A673 (cell line): ENCODE measurements around the gene GLO1.

Experiments used
- EZH2 ChIP-seq: fragments of 200-600 bp; sonication (generic); IDR thresholded peaks from 2 replicates; pipeline ENCODE4 v1.6.1; 2017; ENCODE audit warnings: borderline replicate concordance, low read depth, mild to moderate bottlenecking, mixed read lengths, antibody characterized with exemption, low read length; ENCODE audit not compliant: poor library complexity, severe bottlenecking
- TF ChIP-seq, protein P1 (sequence below): fragments of 300-800, 200-600 bp; sonication (generic); conservative IDR thresholded peaks from 2 replicates; pipeline ENCODE4 v1.5.1; 2017; ENCODE audit warnings: low read depth, mild to moderate bottlenecking, antibody characterized with exemption, low read length, moderate library complexity, mixed read lengths

DNA sequence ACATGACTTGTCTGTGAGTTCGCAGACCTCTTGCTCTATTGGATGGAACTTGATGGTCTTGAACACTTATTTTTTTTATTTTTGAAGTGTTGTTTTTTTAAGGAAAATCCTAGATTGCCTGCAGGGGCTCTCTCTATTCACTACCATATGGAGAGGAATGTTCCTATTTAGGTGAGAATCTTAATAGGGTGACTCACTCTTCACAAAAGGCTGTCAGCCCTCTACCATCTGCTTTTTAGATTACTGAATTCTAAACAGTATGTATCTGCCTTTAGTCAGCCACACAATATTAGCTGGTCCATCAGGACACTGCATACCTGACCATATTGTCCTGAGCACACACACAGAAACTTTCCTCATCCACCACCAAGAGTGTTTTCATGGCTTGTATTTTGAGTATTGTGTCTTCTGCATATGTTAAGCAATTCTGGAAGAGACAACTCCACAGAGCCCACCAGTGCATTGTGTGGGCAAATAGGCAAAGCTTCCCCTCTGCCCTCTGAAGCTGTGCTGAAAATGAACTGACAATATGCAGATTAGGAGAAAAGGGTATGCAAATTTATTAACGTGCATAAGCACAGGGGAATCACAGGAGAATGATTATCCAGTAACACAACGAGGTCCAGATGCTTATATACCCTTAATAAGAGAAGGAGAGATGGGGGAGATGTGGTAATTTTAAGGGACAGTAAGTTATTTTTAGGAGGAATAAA, 56.6 kb downstream of the GLO1 start:
- TF ChIP-seq, protein P1, sequence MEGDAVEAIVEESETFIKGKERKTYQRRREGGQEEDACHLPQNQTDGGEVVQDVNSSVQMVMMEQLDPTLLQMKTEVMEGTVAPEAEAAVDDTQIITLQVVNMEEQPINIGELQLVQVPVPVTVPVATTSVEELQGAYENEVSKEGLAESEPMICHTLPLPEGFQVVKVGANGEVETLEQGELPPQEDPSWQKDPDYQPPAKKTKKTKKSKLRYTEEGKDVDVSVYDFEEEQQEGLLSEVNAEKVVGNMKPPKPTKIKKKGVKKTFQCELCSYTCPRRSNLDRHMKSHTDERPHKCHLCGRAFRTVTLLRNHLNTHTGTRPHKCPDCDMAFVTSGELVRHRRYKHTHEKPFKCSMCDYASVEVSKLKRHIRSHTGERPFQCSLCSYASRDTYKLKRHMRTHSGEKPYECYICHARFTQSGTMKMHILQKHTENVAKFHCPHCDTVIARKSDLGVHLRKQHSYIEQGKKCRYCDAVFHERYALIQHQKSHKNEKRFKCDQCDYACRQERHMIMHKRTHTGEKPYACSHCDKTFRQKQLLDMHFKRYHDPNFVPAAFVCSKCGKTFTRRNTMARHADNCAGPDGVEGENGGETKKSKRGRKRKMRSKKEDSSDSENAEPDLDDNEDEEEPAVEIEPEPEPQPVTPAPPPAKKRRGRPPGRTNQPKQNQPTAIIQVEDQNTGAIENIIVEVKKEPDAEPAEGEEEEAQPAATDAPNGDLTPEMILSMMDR = no peak
- TF ChIP-seq EZH2 = no peak
